Left forelimb (tissue), 1 donor: ENCODE measurements around the gene PLEKHJ1.
A peak's percentile ranks its signal among the peaks of the same experiment; 100 is the strongest.

ENCODE experiments used
- DNase-seq: peaks from one replicate; pipeline ENCODE4 v3.0.0-alpha.2; 2018; ENCODE audit warnings: low spot score

The PLEKHJ1 gene

GRCh38 chr19:2197270-2197669, 38.9 kb downstream of the PLEKHJ1 start:
- DNase-seq = no peak

GRCh38 chr19:2195914-2196313, 40.2 kb downstream of the PLEKHJ1 start:
- DNase-seq = no peak

- no peak for DNase-seq
Observed at GRCh38 chr19:2195361-2195760, 40.8 kb downstream of the PLEKHJ1 start.

GRCh38 chr19:2194513-2195078, 41.5 kb downstream of the PLEKHJ1 start:
- DNase-seq = no peak

GRCh38 chr19:2193807-2194206, 42.3 kb downstream of the PLEKHJ1 start:
- no peak for DNase-seq

- DNase-seq = no peak
Observed at GRCh38 chr19:2192862-2193261, 43.3 kb downstream of the PLEKHJ1 start.

- DNase-seq = no peak
Observed at GRCh38 chr19:2191456-2192310, 44.4 kb downstream of the PLEKHJ1 start.

GRCh38 chr19:2190848-2191455, 45.2 kb downstream of the PLEKHJ1 start:
- DNase-seq = no peak

GRCh38 chr19:2189880-2190279, 46.2 kb downstream of the PLEKHJ1 start:
- no peak for DNase-seq

- DNase-seq = no peak
Observed at GRCh38 chr19:2188708-2189385, 47.3 kb downstream of the PLEKHJ1 start.

- DNase-seq = no peak
Observed at GRCh38 chr19:2187159-2187558, 49.0 kb downstream of the PLEKHJ1 start.

GRCh38 chr19:2186071-2186846, 49.9 kb downstream of the PLEKHJ1 start:
- peak; percentile 90 for DNase-seq

GRCh38 chr19:2185734-2186070, 50.4 kb downstream of the PLEKHJ1 start:
- DNase-seq = no peak

GRCh38 chr19:2184422-2184975, 51.6 kb downstream of the PLEKHJ1 start:
- DNase-seq = no peak
